Activated T-helper 9 cell treated with anti-CD3 and anti-CD28 coated beads, Interleukin-2, amount 50 U/mL, for 16 hours (primary cell): ENCODE results near the gene ANKRD22.
"Not testable (repeated sequence)": the region's sequence is repeated elsewhere in the genome, so short reads cannot be mapped to it uniquely, and the experiment has no call there.

Source experiments
- DNase-seq: peaks from one replicate; pipeline ENCODE4 v3.0.0-alpha.2; 2020; ENCODE audit warnings: low read depth

ANKRD22 gene

GRCh38 chr10:88877298-88877697, 25.7 kb upstream of the ANKRD22 start:
- DNase-seq = no peak

GRCh38 chr10:88875081-88875480, 23.4 kb upstream of the ANKRD22 start:
- no peak for DNase-seq

- no peak for DNase-seq
Observed at GRCh38 chr10:88874281-88874680, 22.6 kb upstream of the ANKRD22 start.

GRCh38 chr10:88873757-88874156, 22.1 kb upstream of the ANKRD22 start:
- no peak for DNase-seq

- no peak for DNase-seq
Observed at GRCh38 chr10:88870089-88870488, 18.4 kb upstream of the ANKRD22 start.

- no peak for DNase-seq
Observed at GRCh38 chr10:88866454-88866853, 14.8 kb upstream of the ANKRD22 start.

GRCh38 chr10:88865281-88865876, 13.7 kb upstream of the ANKRD22 start:
- DNase-seq = no peak

- DNase-seq = no peak
Observed at GRCh38 chr10:88861036-88861435, 9.4 kb upstream of the ANKRD22 start.

- no peak for DNase-seq
Observed at GRCh38 chr10:88858491-88858890, 6.8 kb upstream of the ANKRD22 start.

GRCh38 chr10:88857831-88858230, 6.2 kb upstream of the ANKRD22 start:
- DNase-seq = no peak

- no peak for DNase-seq
Observed at GRCh38 chr10:88854684-88855083, 3.0 kb upstream of the ANKRD22 start.

- DNase-seq = no peak
Observed at GRCh38 chr10:88853155-88853881, 1.7 kb upstream of the ANKRD22 start.

GRCh38 chr10:88852327-88852726, 683 bp upstream of the ANKRD22 start:
- DNase-seq = no peak

- no peak for DNase-seq
Observed at GRCh38 chr10:88850712-88851111, 932 bp downstream of the ANKRD22 start.

- DNase-seq = no peak
Observed at GRCh38 chr10:88849234-88849633, 2.4 kb downstream of the ANKRD22 start.

GRCh38 chr10:88848499-88848898, 3.1 kb downstream of the ANKRD22 start:
- DNase-seq = no peak

GRCh38 chr10:88843171-88843570, 8.5 kb downstream of the ANKRD22 start:
- no peak for DNase-seq

GRCh38 chr10:88841316-88842111, 10.1 kb downstream of the ANKRD22 start:
- DNase-seq = no peak

- no peak for DNase-seq
Observed at GRCh38 chr10:88840881-88841280, 10.8 kb downstream of the ANKRD22 start.

GRCh38 chr10:88840104-88840503, 11.5 kb downstream of the ANKRD22 start:
- DNase-seq = no peak

- DNase-seq = no peak
Observed at GRCh38 chr10:88838766-88839350, 12.8 kb downstream of the ANKRD22 start.

GRCh38 chr10:88837632-88838031, 14.0 kb downstream of the ANKRD22 start:
- not testable (repeated sequence) for DNase-seq

GRCh38 chr10:88835910-88836221, 15.8 kb downstream of the ANKRD22 start:
- DNase-seq = no peak
